ENCODE measurements around the gene MFGE8.

The MFGE8 gene

GRCh38 chr15:88900982-88901418, 12.2 kb downstream of the MFGE8 start:
- in situ Hi-C loops (cut with HindIII; ENCODE audit: low sequenced_read_pairs) = no loop called here

- in situ Hi-C loops (cut with HindIII; ENCODE audit: low sequenced_read_pairs) = no loop called here
These were observed 12.7 kb downstream of the MFGE8 start for GRCh38 chr15:88900309-88900981.

GRCh38 chr15:88899251-88899650, 13.9 kb downstream of the MFGE8 start:
- in situ Hi-C loops (cut with HindIII; ENCODE audit: low sequenced_read_pairs) = no loop called here

- in situ Hi-C loops (cut with HindIII; ENCODE audit: low sequenced_read_pairs) = no loop called here
These were observed 14.4 kb downstream of the MFGE8 start for GRCh38 chr15:88898736-88899135.

GRCh38 chr15:88897456-88898194, 15.6 kb downstream of the MFGE8 start:
- in situ Hi-C loops (cut with HindIII; ENCODE audit: low sequenced_read_pairs) = no loop called here

GRCh38 chr15:88897142-88897455, 16.1 kb downstream of the MFGE8 start:
- in situ Hi-C loops (cut with HindIII; ENCODE audit: low sequenced_read_pairs) = no loop called here

- in situ Hi-C loops (cut with HindIII; ENCODE audit: low sequenced_read_pairs) = no loop called here
These were observed 16.7 kb downstream of the MFGE8 start for GRCh38 chr15:88896333-88897033.

GRCh38 chr15:88894819-88895767, 18.1 kb downstream of the MFGE8 start, which contains the start of gene HAPLN3:
TSS of gene HAPLN3 (minus strand) at chr15:88895544. CDS start at chr15:88887298, 8,246 bp downstream.
- in situ Hi-C loops (cut with HindIII; ENCODE audit: low sequenced_read_pairs) = no loop called here

GRCh38 chr15:88894348-88894818, 18.8 kb downstream of the MFGE8 start:
- in situ Hi-C loops (cut with HindIII; ENCODE audit: low sequenced_read_pairs) = no loop called here

- in situ Hi-C loops (cut with HindIII; ENCODE audit: low sequenced_read_pairs) = no loop called here
These were observed 21.5 kb downstream of the MFGE8 start for GRCh38 chr15:88891540-88892254.

- in situ Hi-C loops (cut with HindIII; ENCODE audit: low sequenced_read_pairs) = no loop called here
These were observed 22.7 kb downstream of the MFGE8 start for GRCh38 chr15:88890495-88890894.

- in situ Hi-C loops (cut with HindIII; ENCODE audit: low sequenced_read_pairs) = no loop called here
These were observed 24.5 kb downstream of the MFGE8 start for GRCh38 chr15:88888719-88889118.

- in situ Hi-C loops (cut with HindIII; ENCODE audit: low sequenced_read_pairs) = no loop called here
These were observed 26.1 kb downstream of the MFGE8 start for GRCh38 chr15:88887068-88887580.

- in situ Hi-C loops (cut with HindIII; ENCODE audit: low sequenced_read_pairs) = no loop called here
These were observed 30.4 kb downstream of the MFGE8 start for GRCh38 chr15:88882785-88883184.

- in situ Hi-C loops (cut with HindIII; ENCODE audit: low sequenced_read_pairs) = no loop called here
These were observed 31.4 kb downstream of the MFGE8 start for GRCh38 chr15:88881775-88882174.

GRCh38 chr15:88880944-88881740, 32.0 kb downstream of the MFGE8 start:
- in situ Hi-C loops (cut with HindIII; ENCODE audit: low sequenced_read_pairs) = no loop called here

GRCh38 chr15:88878720-88879184, 34.4 kb downstream of the MFGE8 start:
- in situ Hi-C loops (cut with HindIII; ENCODE audit: low sequenced_read_pairs) = loop anchor here (10.0 kb wide), 1 partner anchor 224 kb away; no protein-coding TSS in a partner anchor

GRCh38 chr15:88877906-88878305, 35.3 kb downstream of the MFGE8 start:
- in situ Hi-C loops (cut with HindIII; ENCODE audit: low sequenced_read_pairs) = loop anchor here (10.0 kb wide), 1 partner anchor 223 kb away; no protein-coding TSS in a partner anchor

- in situ Hi-C loops (cut with HindIII; ENCODE audit: low sequenced_read_pairs) = loop anchor here (10.0 kb wide), 1 partner anchor 223 kb away; no protein-coding TSS in a partner anchor
These were observed 35.8 kb downstream of the MFGE8 start for GRCh38 chr15:88877415-88877814.

Data from DLD1 (cell line).